CD4-positive, alpha-beta T cell treated with Interleukin-17A for 1 hour (primary cell): ENCODE measurements around the gene SRMS.
A peak's percentile ranks its signal among the peaks of the same experiment; 100 is the strongest.

ENCODE experiments used
- DNase-seq: peaks from one replicate; pipeline ENCODE4 v3.0.0-alpha.2; 2020

Gene SRMS

GRCh38 chr20:63547725-63548480, at the start of gene SRMS:
Gene SRMS, minus strand, starts transcription at chr20:63547749. Its CDS starts 286 bp downstream, at chr20:63547463.
- DNase-seq = no peak

GRCh38 chr20:63596423-63596822, 48.9 kb upstream of the SRMS start:
- DNase-seq = no peak

- DNase-seq = no peak
Measured at GRCh38 chr20:63595416-63596127, 48.0 kb upstream of the SRMS start.

GRCh38 chr20:63594043-63594561, 46.6 kb upstream of the SRMS start:
- no peak for DNase-seq

GRCh38 chr20:63592661-63593060, 45.1 kb upstream of the SRMS start:
- no peak for DNase-seq

GRCh38 chr20:63591786-63592355, 44.3 kb upstream of the SRMS start:
- DNase-seq = no peak

GRCh38 chr20:63591147-63591533, 43.6 kb upstream of the SRMS start:
- no peak for DNase-seq

- DNase-seq = no peak
Measured at GRCh38 chr20:63590218-63591146, 42.9 kb upstream of the SRMS start.

GRCh38 chr20:63589261-63590217, 42.0 kb upstream of the SRMS start:
- DNase-seq = no peak

- DNase-seq = no peak
Measured at GRCh38 chr20:63588641-63589041, 41.1 kb upstream of the SRMS start.

GRCh38 chr20:63587776-63588591, 40.4 kb upstream of the SRMS start:
- no peak for DNase-seq

GRCh38 chr20:63587256-63587655, 39.7 kb upstream of the SRMS start:
- no peak for DNase-seq

- DNase-seq = no peak
Measured at GRCh38 chr20:63586797-63587196, 39.2 kb upstream of the SRMS start.

GRCh38 chr20:63585616-63586565, 38.3 kb upstream of the SRMS start:
- no peak for DNase-seq

GRCh38 chr20:63582382-63583063, 35.0 kb upstream of the SRMS start:
- no peak for DNase-seq

GRCh38 chr20:63580796-63581461, 33.4 kb upstream of the SRMS start:
- peak; percentile 85 for DNase-seq

GRCh38 chr20:63579017-63579694, 31.6 kb upstream of the SRMS start:
- DNase-seq = no peak
